Muscle of back (tissue), 10 donors: ENCODE data around the gene PAK6. TPM values are rescaled to one million over a fixed set of nuclear protein-coding genes. Genes with fewer than 3 reads are reported as not detected.

Experiments used
- polyA plus RNA-seq, 10 donors: library from polyadenylated mRNA; unstranded; fragments of 120-200 nt; gene quantifications; one replicate each; pipeline ENCODE4 v1.2.1, GENCODE V29; 2013; ENCODE audit not compliant: insufficient read length in 10 of 10

PAK6 gene
- polyA plus RNA-seq, 10 donors, result 0.17 to 2.7 (median 0.44) TPM

Other genes with a start within 250 kb of the PAK6 start
- 100 to 1,000 TPM; 277 to 417 (median 317) TPM for gene SRP14, start 199.9 kb upstream of the PAK6 start, polyA plus RNA-seq
- gene BMF, start 130.2 kb upstream of the PAK6 start, polyA plus RNA-seq, result 10 to 100 TPM in 3 of 10 donors, 1 to 10 TPM in 7; 7.2 to 13.0 (median 8.9) TPM
- gene BUB1B, start 78.0 kb upstream of the PAK6 start, polyA plus RNA-seq, result 10 to 100 TPM; 10.5 to 23.3 (median 14.1) TPM
- under 1 TPM in 3 of 10 donors, not detected in 7; 0.21 to 0.46 (median 0.34) TPM for gene ANKRD63, start 44.0 kb downstream of the PAK6 start, polyA plus RNA-seq
- 10 to 100 TPM in 3 of 10 donors, 1 to 10 TPM in 7; 5.6 to 13.6 (median 8.7) TPM for gene PLCB2, start 68.9 kb downstream of the PAK6 start, polyA plus RNA-seq
- 10 to 100 TPM; 11.4 to 18.1 (median 12.4) TPM for gene INAFM2, start 84.6 kb downstream of the PAK6 start, polyA plus RNA-seq
- gene CCDC9B, start 101.9 kb downstream of the PAK6 start, polyA plus RNA-seq, result 10 to 100 TPM in 9 of 10 donors, 1 to 10 TPM in 1; 6.2 to 18.6 (median 13.0) TPM
- gene PHGR1, start 112.0 kb downstream of the PAK6 start, polyA plus RNA-seq, result under 1 TPM in 1 of 10 donors, not detected in 9; 0.39 TPM
- gene DISP2, start 119.2 kb downstream of the PAK6 start, polyA plus RNA-seq, result 1 to 10 TPM in 6 of 10 donors, under 1 TPM in 4; 0.25 to 3.9 (median 1.5) TPM
- gene KNSTRN, start 143.7 kb downstream of the PAK6 start, polyA plus RNA-seq, result 10 to 100 TPM; 15.5 to 26.2 (median 21.7) TPM
- gene IVD, start 166.7 kb downstream of the PAK6 start, polyA plus RNA-seq, result 10 to 100 TPM; 37.2 to 63.6 (median 51.9) TPM
- gene BAHD1, start 201.9 kb downstream of the PAK6 start, polyA plus RNA-seq, result 10 to 100 TPM; 15.9 to 22.7 (median 18.2) TPM
- 10 to 100 TPM; 30.4 to 49.4 (median 36.8) TPM for gene CHST14, start 231.9 kb downstream of the PAK6 start, polyA plus RNA-seq